Fibroblast of peridontal ligament (primary cell): ENCODE data around the gene INKA2.
A peak's percentile ranks its signal among the peaks of the same experiment; 100 is the strongest.
"Not testable (repeated sequence)": the region's sequence is repeated elsewhere in the genome, so short reads cannot be mapped to it uniquely, and the experiment has no call there.

ENCODE experiments used
- DNase-seq: peaks from one replicate; pipeline ENCODE4 v3.0.0-alpha.2; 2010; ENCODE audit errors: extremely low read depth

INKA2 gene

GRCh38 chr1:111750856-111751255, 11.7 kb upstream of the INKA2 start:
- no peak for DNase-seq

GRCh38 chr1:111749628-111750027, 10.4 kb upstream of the INKA2 start:
- no peak for DNase-seq

GRCh38 chr1:111747947-111748346, 8.8 kb upstream of the INKA2 start:
- no peak for DNase-seq

GRCh38 chr1:111747282-111747734, 8.1 kb upstream of the INKA2 start:
- DNase-seq: peak; percentile 76

- no peak for DNase-seq
Measured at GRCh38 chr1:111746614-111746999, 7.4 kb upstream of the INKA2 start.

- peak; percentile 61 for DNase-seq
Measured at GRCh38 chr1:111745675-111746613, 6.7 kb upstream of the INKA2 start.

- peak; percentile 71 for DNase-seq
Measured at GRCh38 chr1:111743679-111744101, 4.5 kb upstream of the INKA2 start.

GRCh38 chr1:111742938-111743549, 3.8 kb upstream of the INKA2 start:
- peak; percentile 64 for DNase-seq

GRCh38 chr1:111742292-111742691, 3.1 kb upstream of the INKA2 start:
- not testable (repeated sequence) for DNase-seq

- DNase-seq: peak; percentile 71
Measured at GRCh38 chr1:111739925-111740765, 950 bp upstream of the INKA2 start.

- peak; percentile 73 for DNase-seq
Measured at GRCh38 chr1:111738436-111739193, 580 bp downstream of the INKA2 start.

- no peak for DNase-seq
Measured at GRCh38 chr1:111738133-111738435, 1.1 kb downstream of the INKA2 start.

GRCh38 chr1:111737216-111738132, 1.7 kb downstream of the INKA2 start:
- no peak for DNase-seq

- peak; percentile 51 for DNase-seq
Measured at GRCh38 chr1:111736548-111737215, 2.5 kb downstream of the INKA2 start.

- no peak for DNase-seq
Measured at GRCh38 chr1:111735858-111736544, 3.2 kb downstream of the INKA2 start.

GRCh38 chr1:111735321-111735720, 3.9 kb downstream of the INKA2 start:
- DNase-seq: peak; percentile 66

- no peak for DNase-seq
Measured at GRCh38 chr1:111734856-111735255, 4.3 kb downstream of the INKA2 start.

GRCh38 chr1:111734426-111734825, 4.8 kb downstream of the INKA2 start:
- no peak for DNase-seq

- DNase-seq: no peak
Measured at GRCh38 chr1:111733992-111734341, 5.2 kb downstream of the INKA2 start.
